HEK293 (cell line): Measurements from ENCODE around the gene CLEC4G.

Experiments
- CTCF ChIA-PET: fragments of 350-600 bp; formaldehyde crosslinking; extraction: SDS; loops from one replicate; lab custom pipeline; 2021; ENCODE audit warnings: antibody characterized with exemption; lab: Yijun Ruan, JAX
- POLR2A ChIA-PET: fragments of 300-600 bp; formaldehyde crosslinking; extraction: SDS; loops from one replicate; lab custom pipeline; 2020; ENCODE audit warnings: antibody characterized with exemption, inconsistent platforms; lab: Yijun Ruan, JAX
- H3K27ac ChIP-seq: fragments of 200-500 bp; sonication (Bioruptor generic); 2 replicates; pipeline ENCODE4 v1.5.1; 2014; ENCODE audit warnings: low read depth, low read length, control low read depth, inconsistent platforms; ENCODE audit errors: extremely low read depth
- H3K36me3 ChIP-seq, 2 experiments: fragments of 200-500 bp in 1 of 2; sonication (Bioruptor generic) in 1 of 2; 1 replicate in 1 of 2; 2 replicates in 1 of 2; pipeline ENCODE4 v1.5.1; 2014 to 2017; ENCODE audit warnings: inconsistent platforms in 2 of 2, low read length in 2 of 2; ENCODE audit not compliant: control insufficient read depth in 2 of 2, insufficient read depth in 1 of 2
- H3K4me1 ChIP-seq: fragments of 200-500 bp; sonication (Bioruptor generic); 2 replicates; pipeline ENCODE4 v1.5.1; 2014; ENCODE audit warnings: mild to moderate bottlenecking, low read length, inconsistent platforms; ENCODE audit not compliant: control insufficient read depth, insufficient read depth
- H3K4me3 ChIP-seq: 2 replicates; pipeline ENCODE4 v1.5.1; 2011; ENCODE audit warnings: low read depth, mild to moderate bottlenecking, control low read depth, low read length, moderate library complexity
- H3K9me3 ChIP-seq: fragments of 200-500 bp; sonication (Bioruptor generic); 2 replicates; pipeline ENCODE4 v1.5.1; 2014; ENCODE audit warnings: low read depth, low read length, inconsistent platforms; ENCODE audit not compliant: control insufficient read depth, insufficient read depth
- GFI1B ChIP-seq: fragments of 450-650 bp; formaldehyde crosslinking; IDR thresholded peaks from 2 replicates; pipeline ENCODE4 v1.5.1; 2016; ENCODE audit warnings: missing biosample characterization, missing genetic modification characterization
- PRDM1 ChIP-seq: fragments of 450-650 bp; formaldehyde crosslinking; IDR thresholded peaks from 2 replicates; pipeline ENCODE4; 2016; ENCODE audit warnings: missing biosample characterization, missing genetic modification characterization
- PRDM10 ChIP-seq: fragments of 450-650 bp; formaldehyde crosslinking; IDR thresholded peaks from 2 replicates; pipeline ENCODE4 v1.5.1; 2016; ENCODE audit warnings: missing biosample characterization, missing genetic modification characterization
- REST ChIP-seq: fragments of 450-650 bp; formaldehyde crosslinking; IDR thresholded peaks from 2 replicates; pipeline ENCODE4 v1.5.1; 2016; ENCODE audit warnings: missing biosample characterization, missing genetic modification characterization
- ZBTB20 ChIP-seq: fragments of 450-650 bp; formaldehyde crosslinking; IDR thresholded peaks from 2 replicates; pipeline ENCODE4 v1.5.1; 2016; ENCODE audit warnings: missing biosample characterization, missing genetic modification characterization
- ZNF138 ChIP-seq: fragments of 450-650 bp; formaldehyde crosslinking; IDR thresholded peaks from 2 replicates; pipeline ENCODE4 v1.5.1; 2016; ENCODE audit warnings: missing biosample characterization, missing genetic modification characterization, borderline replicate concordance
- ZNF214 ChIP-seq: fragments of 450-650 bp; formaldehyde crosslinking; IDR thresholded peaks from 2 replicates; pipeline ENCODE4 v1.5.1; 2017; ENCODE audit warnings: missing biosample characterization, mild to moderate bottlenecking, missing genetic modification characterization, borderline replicate concordance
- ZNF37A ChIP-seq: fragments of 450-650 bp; IDR thresholded peaks from 2 replicates; pipeline ENCODE4 v1.5.1; 2018; ENCODE audit warnings: missing biosample characterization, missing genetic modification characterization
- ZNF398 ChIP-seq: fragments of 450-650 bp; formaldehyde crosslinking; IDR thresholded peaks from 2 replicates; pipeline ENCODE4 v1.5.1; 2017; ENCODE audit warnings: missing biosample characterization, missing genetic modification characterization
- ZNF48 ChIP-seq: fragments of 450-650 bp; formaldehyde crosslinking; IDR thresholded peaks from 2 replicates; pipeline ENCODE4 v1.5.1; 2016; ENCODE audit warnings: missing biosample characterization, missing genetic modification characterization
- ZNF558 ChIP-seq: fragments of 450-650 bp; formaldehyde crosslinking; IDR thresholded peaks from 2 replicates; pipeline ENCODE4 v1.5.1; 2016; ENCODE audit warnings: missing biosample characterization, missing genetic modification characterization
- ZNF585B ChIP-seq: fragments of 450-650 bp; formaldehyde crosslinking; IDR thresholded peaks from 2 replicates; pipeline ENCODE4 v1.5.1; 2016; ENCODE audit warnings: missing biosample characterization, missing genetic modification characterization
- ZNF600 ChIP-seq: fragments of 450-650 bp; formaldehyde crosslinking; IDR thresholded peaks from 2 replicates; pipeline ENCODE4 v1.5.1; 2016; ENCODE audit warnings: missing biosample characterization, missing genetic modification characterization
- ZNF747 ChIP-seq: fragments of 450-650 bp; formaldehyde crosslinking; IDR thresholded peaks from 2 replicates; pipeline ENCODE4 v1.5.1; 2016; ENCODE audit warnings: missing biosample characterization, missing genetic modification characterization

Gene CLEC4G

GRCh38 chr19:7720351-7720750 lies 11.6 kb downstream of the CLEC4G start:
- H3K4me1 ChIP-seq, result no peaks in the 10 kb centered on the region
- POLR2A ChIA-PET, result no interaction called here
- no peaks in the 10 kb centered on the region for H3K9me3 ChIP-seq
- CTCF ChIA-PET, result no interaction called here
- no peak overlapping the region for H3K4me3 ChIP-seq
- H3K27ac ChIP-seq, result no peak overlapping the region
- TF ChIP-seq ZBTB20 (tag by site-specific recombination) (no peak), ZNF600 (tag by site-specific recombination) (no peak), PRDM10 (tag by site-specific recombination) (no peak), ZNF214 (tag by site-specific recombination) (no peak), ZNF138 (tag by site-specific recombination) (no peak), ZNF37A (tag by site-specific recombination) (no peak), ZNF558 (tag by site-specific recombination) (no peak), GFI1B (tag by site-specific recombination) (no peak)
- no peaks in the 10 kb centered on the region for H3K36me3 ChIP-seq

- ChIA-PET CTCF (interaction anchor here (0.6 kb wide), 1 partner anchor 81 kb away, joined by 3 read pairs; no protein-coding TSS in a partner anchor), POLR2A (no interaction called here)
- Histone ChIP-seq H3K4me3 (no peak overlapping the region), H3K27ac (no peak overlapping the region), H3K4me1 (no peaks in the 10 kb centered on the region), H3K9me3 (no peaks in the 10 kb centered on the region), H3K36me3 (no peaks in the 10 kb centered on the region)
- TF ChIP-seq ZNF585B (tag by site-specific recombination), result no peak
- no peak for TF ChIP-seq ZNF747 (tag by site-specific recombination)
- TF ChIP-seq ZNF398 (tag by site-specific recombination), result no peak
- TF ChIP-seq REST (tag by site-specific recombination), result no peak
- no peak for TF ChIP-seq PRDM1 (tag by site-specific recombination)
- TF ChIP-seq ZNF48 (tag by site-specific recombination), result no peak
Measured at GRCh38 chr19:7718668-7719067, 13.2 kb downstream of the CLEC4G start.
